Measurements from ENCODE around the gene MAST2.
"Not testable (repeated sequence)": the region's sequence is repeated elsewhere in the genome, so short reads cannot be mapped to it uniquely, and the experiment has no call there.

- not testable (repeated sequence) for TF ChIP-seq SUZ12 (IDR thresholded peaks at IDR 0.05; ENCODE audit: extremely low read depth, insufficient read depth, insufficient read length); YY1 (IDR thresholded peaks at IDR 0.05; ENCODE audit: insufficient read depth, insufficient read length); ZNF274 (IDR thresholded peaks at IDR 0.05; ENCODE audit: low read depth, low read length)
Measured at GRCh38 chr1:45949462-45949861, 146.1 kb downstream of the MAST2 start.

Measured in NT2/D1 (cell line).